Mesodermal cell (in vitro differentiated cells): Measurements from ENCODE around the gene PRKD2.
A peak's percentile ranks its signal among the peaks of the same experiment; 100 is the strongest.

Source experiments
- H3K27ac ChIP-seq: 2 replicates; pipeline ENCODE4 v1.7.0; 2013; ENCODE audit warnings: mild to moderate bottlenecking, low read depth, low read length, moderate library complexity; ENCODE audit not compliant: severe bottlenecking
- H3K36me3 ChIP-seq: 2 replicates; pipeline ENCODE4 v1.7.1; 2013; ENCODE audit warnings: mild to moderate bottlenecking, low read length, moderate library complexity; ENCODE audit not compliant: control insufficient read depth, insufficient read depth
- H3K4me1 ChIP-seq: one replicate; pipeline ENCODE4 v1.7.1; 2013; ENCODE audit warnings: mild to moderate bottlenecking, low read length; ENCODE audit not compliant: insufficient read depth, control insufficient read depth, poor library complexity, severe bottlenecking
- H3K4me3 ChIP-seq: 2 replicates; pipeline ENCODE4 v1.7.0; 2013; ENCODE audit warnings: low read length, control low read depth, mild to moderate bottlenecking; ENCODE audit not compliant: insufficient read depth, poor library complexity, severe bottlenecking; ENCODE audit errors: extremely low read depth
- H3K9me3 ChIP-seq: 2 replicates; pipeline ENCODE4 v1.7.1; 2013; ENCODE audit warnings: mild to moderate bottlenecking, low read length, moderate library complexity; ENCODE audit not compliant: control insufficient read depth
- WGBS, 2 experiments: methylation state at CpG; one replicate each; pipeline ENCODE4 v1.1.5; 2013; ENCODE audit warnings: missing lambda C conversion rate in 2 of 2; ENCODE audit not compliant: insufficient coverage in 2 of 2; 5-methylcytosine and 5-hydroxymethylcytosine counted together

The PRKD2 gene

GRCh38 chr19:46739290-46739771 is 22.4 kb upstream of the PRKD2 start:
- no peak overlapping the region for H3K27ac ChIP-seq
- H3K9me3 ChIP-seq, result no peaks in the 10 kb centered on the region
- peaks cover 20% of the 10 kb centered on the region for H3K4me1 ChIP-seq
- peaks cover 77% of the 10 kb centered on the region for H3K36me3 ChIP-seq
- H3K4me3 ChIP-seq, result no peak overlapping the region
- WGBS, 2 experiments, result 89 to 95% methylated on average over 13 of the region's 14 CpGs

GRCh38 chr19:46737761-46738171 is 20.9 kb upstream of the PRKD2 start:
- peaks cover 85% of the 10 kb centered on the region for H3K36me3 ChIP-seq

GRCh38 chr19:46737298-46737654 is 20.4 kb upstream of the PRKD2 start:
- Histone ChIP-seq H3K9me3 (no peaks in the 10 kb centered on the region), H3K27ac (no peak overlapping the region), H3K4me3 (no peak overlapping the region), H3K36me3 (peaks cover 86% of the 10 kb centered on the region), H3K4me1 (peaks cover 38% of the 10 kb centered on the region)
- 91 to 92% methylated on average over 6 to 7 of the region's 7 CpGs for WGBS, 2 experiments

More at GRCh38 chr19:46737761-46738171, 20.9 kb upstream of the PRKD2 start:
- Histone ChIP-seq H3K4me3 (no peak overlapping the region), H3K27ac (no peak overlapping the region), H3K4me1 (peaks cover 33% of the 10 kb centered on the region), H3K9me3 (no peaks in the 10 kb centered on the region)
- WGBS, 2 experiments, result 92 to 93% methylated on average over 17 to 18 of the region's 19 CpGs

- H3K36me3 ChIP-seq, result peaks cover 86% of the 10 kb centered on the region
- no peak overlapping the region for H3K27ac ChIP-seq
- H3K4me1 ChIP-seq, result peaks cover 43% of the 10 kb centered on the region
- no peaks in the 10 kb centered on the region for H3K9me3 ChIP-seq
- no peak overlapping the region for H3K4me3 ChIP-seq
- WGBS, 2 experiments, result 86 to 93% methylated on average over 13 to 14 of the region's 22 CpGs
These were observed 19.8 kb upstream of the PRKD2 start for GRCh38 chr19:46736531-46737297.

GRCh38 chr19:46733690-46734292 is 16.9 kb upstream of the PRKD2 start:
- no peaks in the 10 kb centered on the region for H3K9me3 ChIP-seq
- H3K4me1 ChIP-seq, result peaks cover 50% of the 10 kb centered on the region
- WGBS, 2 experiments, result 96 to 98% methylated on average over 8 to 9 of the region's 11 CpGs
- H3K27ac ChIP-seq, result no peak overlapping the region
- H3K4me3 ChIP-seq, result no peak overlapping the region
- peaks cover 93% of the 10 kb centered on the region for H3K36me3 ChIP-seq

GRCh38 chr19:46732966-46733689 is 16.2 kb upstream of the PRKD2 start:
- peaks cover 94% of the 10 kb centered on the region for H3K36me3 ChIP-seq
- H3K27ac ChIP-seq, result no peak overlapping the region
- H3K4me3 ChIP-seq, result no peak overlapping the region
- no peaks in the 10 kb centered on the region for H3K9me3 ChIP-seq
- 92 to 95% methylated on average over 18 to 21 of the region's 23 CpGs for WGBS, 2 experiments
- H3K4me1 ChIP-seq, result peaks cover 53% of the 10 kb centered on the region

GRCh38 chr19:46732172-46732938 is 15.4 kb upstream of the PRKD2 start:
- H3K36me3 ChIP-seq, result peaks cover 94% of the 10 kb centered on the region
- WGBS, 2 experiments, result 93 to 94% methylated on average over 28 of the region's 28 CpGs
- H3K9me3 ChIP-seq, result no peaks in the 10 kb centered on the region
- H3K4me3 ChIP-seq, result no peak overlapping the region
- peaks cover 60% of the 10 kb centered on the region for H3K4me1 ChIP-seq
- no peak overlapping the region for H3K27ac ChIP-seq

GRCh38 chr19:46731584-46731983 is 14.7 kb upstream of the PRKD2 start:
- Histone ChIP-seq H3K9me3 (no peaks in the 10 kb centered on the region), H3K36me3 (peaks cover 96% of the 10 kb centered on the region), H3K4me3 (no peak overlapping the region), H3K4me1 (peaks cover 63% of the 10 kb centered on the region), H3K27ac (no peak overlapping the region)
- 89 to 91% methylated on average over 14 of the region's 14 CpGs for WGBS, 2 experiments

GRCh38 chr19:46731007-46731501 is 14.1 kb upstream of the PRKD2 start:
- Histone ChIP-seq H3K4me1 (peaks cover 61% of the 10 kb centered on the region), H3K27ac (peak overlapping the region; percentile 49), H3K9me3 (no peaks in the 10 kb centered on the region), H3K4me3 (no peak overlapping the region), H3K36me3 (peaks cover 97% of the 10 kb centered on the region)
- WGBS, 2 experiments, result 84 to 87% methylated on average over 11 of the region's 14 CpGs

GRCh38 chr19:46730595-46730994 is 13.7 kb upstream of the PRKD2 start:
- H3K9me3 ChIP-seq, result no peaks in the 10 kb centered on the region
- no peak overlapping the region for H3K4me3 ChIP-seq
- H3K36me3 ChIP-seq, result peaks cover 99% of the 10 kb centered on the region
- WGBS, 2 experiments, result 97% methylated on average over 14 of the region's 14 CpGs
- H3K27ac ChIP-seq, result peak overlapping the region; percentile 49
- H3K4me1 ChIP-seq, result peaks cover 63% of the 10 kb centered on the region
